Sigmoid colon (tissue), 4 donors: ENCODE results near the gene KCTD3.

ENCODE experiments used
- EP300 ChIP-seq, 4 donors: sonication (generic); formaldehyde crosslinking; IDR thresholded peaks; one replicate each; pipeline ENCODE4 v1.6.1; 2017; ENCODE audit warnings: antibody characterized with exemption in 4 of 4
- POLR2A ChIP-seq, 2 donors: fragments of 450-650 bp; IDR thresholded peaks; one replicate each; pipeline ENCODE4 v1.6.1; 2016; ENCODE audit warnings: antibody characterized with exemption in 2 of 2, mild to moderate bottlenecking in 2 of 2, moderate library complexity in 2 of 2
- POLR2AphosphoS5 ChIP-seq, 4 donors: sonication (generic); formaldehyde crosslinking; IDR thresholded peaks; one replicate each; pipeline ENCODE4 v1.6.1; 2017; ENCODE audit warnings: antibody characterized with exemption in 4 of 4
- TF ChIP-seq, protein P1 (sequence below), 4 experiments: fragments of 450-650 bp in 3 of 4; fragments of 200-600 bp in 1 of 4; IDR thresholded peaks; one replicate each; pipeline ENCODE4 v1.5.1; 2016 to 2019; ENCODE audit warnings: antibody characterized with exemption in 4 of 4, mild to moderate bottlenecking in 3 of 4, moderate library complexity in 2 of 4

DNA sequence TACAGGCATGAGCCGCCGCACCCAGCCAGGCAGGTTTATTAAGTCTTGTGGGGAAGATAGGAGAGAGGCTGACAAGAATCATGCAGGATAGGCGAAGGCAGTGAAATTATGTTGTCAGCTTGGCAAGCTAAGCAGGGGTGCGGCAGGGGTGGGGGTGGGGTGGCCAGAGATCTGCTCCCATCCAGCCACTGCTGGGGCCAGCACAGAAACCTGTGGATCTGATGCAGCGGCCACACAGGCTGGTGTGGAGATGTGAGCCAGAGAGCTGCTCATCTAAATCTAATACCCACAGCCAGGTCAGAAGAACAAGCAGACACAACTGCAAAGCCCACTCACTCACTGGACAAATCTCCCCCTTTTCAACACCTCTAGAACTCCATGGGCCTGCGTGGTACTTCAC lies 68.7 kb downstream of the KCTD3 start:
- TF ChIP-seq, protein P1, sequence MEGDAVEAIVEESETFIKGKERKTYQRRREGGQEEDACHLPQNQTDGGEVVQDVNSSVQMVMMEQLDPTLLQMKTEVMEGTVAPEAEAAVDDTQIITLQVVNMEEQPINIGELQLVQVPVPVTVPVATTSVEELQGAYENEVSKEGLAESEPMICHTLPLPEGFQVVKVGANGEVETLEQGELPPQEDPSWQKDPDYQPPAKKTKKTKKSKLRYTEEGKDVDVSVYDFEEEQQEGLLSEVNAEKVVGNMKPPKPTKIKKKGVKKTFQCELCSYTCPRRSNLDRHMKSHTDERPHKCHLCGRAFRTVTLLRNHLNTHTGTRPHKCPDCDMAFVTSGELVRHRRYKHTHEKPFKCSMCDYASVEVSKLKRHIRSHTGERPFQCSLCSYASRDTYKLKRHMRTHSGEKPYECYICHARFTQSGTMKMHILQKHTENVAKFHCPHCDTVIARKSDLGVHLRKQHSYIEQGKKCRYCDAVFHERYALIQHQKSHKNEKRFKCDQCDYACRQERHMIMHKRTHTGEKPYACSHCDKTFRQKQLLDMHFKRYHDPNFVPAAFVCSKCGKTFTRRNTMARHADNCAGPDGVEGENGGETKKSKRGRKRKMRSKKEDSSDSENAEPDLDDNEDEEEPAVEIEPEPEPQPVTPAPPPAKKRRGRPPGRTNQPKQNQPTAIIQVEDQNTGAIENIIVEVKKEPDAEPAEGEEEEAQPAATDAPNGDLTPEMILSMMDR (IDR thresholded peaks at IDR 0.05) = no peak
- no peak for TF ChIP-seq POLR2AphosphoS5 (IDR thresholded peaks at IDR 0.05)
- no peak for TF ChIP-seq POLR2A (IDR thresholded peaks at IDR 0.05)
- no peak for TF ChIP-seq EP300 (IDR thresholded peaks at IDR 0.05)
